GM12873 (cell line): ENCODE measurements around the gene GNAT3.

Experiments used
- TF ChIP-seq, protein P1 (sequence below): IDR thresholded peaks from 2 replicates; pipeline ENCODE4 v1.5.1; 2012; ENCODE audit warnings: low read depth, mild to moderate bottlenecking, moderate library complexity, low read length, control low read depth; ENCODE audit not compliant: insufficient read depth; ENCODE audit errors: missing control alignments

The GNAT3 gene

GRCh38 chr7:80410081-80410480, 101.8 kb downstream of the GNAT3 start:
- TF ChIP-seq, protein P1, sequence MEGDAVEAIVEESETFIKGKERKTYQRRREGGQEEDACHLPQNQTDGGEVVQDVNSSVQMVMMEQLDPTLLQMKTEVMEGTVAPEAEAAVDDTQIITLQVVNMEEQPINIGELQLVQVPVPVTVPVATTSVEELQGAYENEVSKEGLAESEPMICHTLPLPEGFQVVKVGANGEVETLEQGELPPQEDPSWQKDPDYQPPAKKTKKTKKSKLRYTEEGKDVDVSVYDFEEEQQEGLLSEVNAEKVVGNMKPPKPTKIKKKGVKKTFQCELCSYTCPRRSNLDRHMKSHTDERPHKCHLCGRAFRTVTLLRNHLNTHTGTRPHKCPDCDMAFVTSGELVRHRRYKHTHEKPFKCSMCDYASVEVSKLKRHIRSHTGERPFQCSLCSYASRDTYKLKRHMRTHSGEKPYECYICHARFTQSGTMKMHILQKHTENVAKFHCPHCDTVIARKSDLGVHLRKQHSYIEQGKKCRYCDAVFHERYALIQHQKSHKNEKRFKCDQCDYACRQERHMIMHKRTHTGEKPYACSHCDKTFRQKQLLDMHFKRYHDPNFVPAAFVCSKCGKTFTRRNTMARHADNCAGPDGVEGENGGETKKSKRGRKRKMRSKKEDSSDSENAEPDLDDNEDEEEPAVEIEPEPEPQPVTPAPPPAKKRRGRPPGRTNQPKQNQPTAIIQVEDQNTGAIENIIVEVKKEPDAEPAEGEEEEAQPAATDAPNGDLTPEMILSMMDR, result no peak
